GM21825 (cell line): ENCODE data around the gene QPCT.
"Not testable (repeated sequence)": the region's sequence is repeated elsewhere in the genome, so short reads cannot be mapped to it uniquely, and the experiment has no call there.

Experiments
- ATAC-seq: cut with Tn5 transposase; IDR thresholded peaks from one replicate; pipeline ENCODE4 v1.9.1; 2021; ENCODE audit warnings: mild to moderate bottlenecking, moderate library complexity; ENCODE audit not compliant: unreplicated experiment

QPCT gene

DNA sequence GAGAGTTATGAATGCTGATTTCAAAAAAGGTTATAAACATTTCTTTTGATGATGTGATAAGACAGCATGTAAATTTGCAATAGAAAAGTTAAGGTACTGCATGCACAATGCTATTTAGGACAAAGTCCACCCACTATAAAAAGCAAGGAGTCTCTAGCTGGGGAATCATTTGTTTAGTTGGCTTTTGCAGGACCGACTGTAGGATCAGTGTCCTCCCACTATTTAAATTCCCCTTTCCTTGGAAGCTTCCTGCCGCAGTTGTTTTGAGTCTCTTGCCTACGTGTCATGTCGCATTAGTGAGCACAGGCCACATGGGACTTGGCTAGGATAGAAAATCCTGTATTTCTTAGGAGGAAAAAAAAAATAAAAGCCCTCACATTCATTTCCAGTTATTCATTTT is 13.1 kb downstream of the QPCT start:
- no peak for ATAC-seq

DNA sequence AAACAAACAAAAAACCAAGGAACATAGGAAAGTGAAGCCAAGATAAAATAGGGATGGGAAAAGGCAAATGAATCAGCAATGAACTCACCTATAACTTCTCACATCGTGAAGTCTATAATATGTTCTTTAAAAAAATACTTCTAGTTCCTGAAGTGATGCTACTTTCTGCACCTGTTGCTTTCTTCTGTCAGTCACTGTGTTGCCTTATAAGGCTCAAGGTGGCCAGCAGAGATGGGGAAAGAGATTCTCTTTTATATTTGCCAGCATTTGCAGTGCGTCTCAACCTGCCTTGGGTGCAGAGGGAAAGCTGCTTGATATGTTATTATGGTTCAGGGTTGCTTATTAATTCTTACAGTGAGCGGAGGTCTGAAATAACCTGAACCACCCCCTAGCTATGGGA is 14.0 kb downstream of the QPCT start:
- no peak for ATAC-seq

GRCh38 chr2:37361216-37361815 is 16.9 kb downstream of the QPCT start:
- no peak for ATAC-seq

DNA sequence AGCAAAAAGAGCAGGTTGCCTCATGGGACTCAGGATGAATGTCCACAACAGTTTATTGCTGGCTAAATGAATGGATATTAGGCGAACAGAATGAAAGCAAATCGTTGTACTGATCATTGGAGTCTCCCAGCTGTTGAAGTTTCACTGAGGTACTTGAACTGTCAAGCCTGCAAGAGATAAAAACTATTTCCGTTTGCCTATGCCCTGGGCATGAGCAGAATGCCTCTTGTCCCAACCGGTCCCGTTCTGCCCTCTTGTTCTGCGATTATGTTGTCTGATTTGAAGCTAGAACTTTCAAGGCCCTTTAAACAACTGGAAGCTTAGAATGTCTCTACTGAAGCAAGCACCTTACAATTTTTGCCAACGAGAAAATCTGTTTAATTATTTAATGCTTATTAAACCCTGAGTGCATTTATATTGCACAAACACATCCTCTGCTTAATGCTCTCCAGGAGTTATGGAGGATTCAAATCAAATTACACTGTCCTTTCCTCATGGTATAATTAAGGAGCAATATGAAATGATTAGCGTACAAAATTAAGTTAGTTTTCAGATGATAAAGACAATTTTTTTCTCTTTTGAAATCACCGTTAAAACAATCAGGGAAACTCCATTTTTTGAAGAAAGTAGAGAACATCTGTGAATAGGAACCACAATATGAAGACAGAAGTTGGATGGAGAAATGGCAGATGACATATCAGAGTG is 17.7 kb downstream of the QPCT start:
- ATAC-seq: no peak

- ATAC-seq: no peak
Observed at GRCh38 chr2:37364351-37364750, 19.9 kb downstream of the QPCT start.

GRCh38 chr2:37365669-37366068 is 21.2 kb downstream of the QPCT start:
- ATAC-seq: no peak

- ATAC-seq: no peak
Observed at GRCh38 chr2:37366773-37367172, 22.3 kb downstream of the QPCT start.

- ATAC-seq: no peak
Observed at GRCh38 chr2:37367310-37367709, 22.9 kb downstream of the QPCT start.

- no peak for ATAC-seq
Observed at GRCh38 chr2:37367984-37368383, 23.6 kb downstream of the QPCT start.

- ATAC-seq: no peak
Observed at GRCh38 chr2:37370666-37371065, 26.2 kb downstream of the QPCT start.

DNA sequence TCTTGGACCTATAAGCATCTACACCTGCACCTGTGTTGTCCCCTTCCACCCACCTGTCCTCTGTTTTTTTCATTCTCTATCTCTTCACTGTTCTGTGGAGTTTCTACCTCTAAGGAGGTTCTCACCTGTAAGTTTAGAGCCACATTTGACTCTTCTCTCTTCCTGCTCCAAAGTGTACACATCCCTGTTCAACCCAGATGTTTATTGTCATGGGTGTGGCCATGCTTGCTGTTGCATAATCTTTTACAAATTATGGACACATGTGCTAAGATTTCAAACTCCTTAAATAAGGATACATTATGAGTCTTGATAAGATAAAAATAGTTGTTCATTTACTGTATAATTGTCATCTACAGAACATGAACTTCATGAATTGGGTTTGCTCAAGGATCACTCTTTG is 27.6 kb downstream of the QPCT start:
- no peak for ATAC-seq

DNA sequence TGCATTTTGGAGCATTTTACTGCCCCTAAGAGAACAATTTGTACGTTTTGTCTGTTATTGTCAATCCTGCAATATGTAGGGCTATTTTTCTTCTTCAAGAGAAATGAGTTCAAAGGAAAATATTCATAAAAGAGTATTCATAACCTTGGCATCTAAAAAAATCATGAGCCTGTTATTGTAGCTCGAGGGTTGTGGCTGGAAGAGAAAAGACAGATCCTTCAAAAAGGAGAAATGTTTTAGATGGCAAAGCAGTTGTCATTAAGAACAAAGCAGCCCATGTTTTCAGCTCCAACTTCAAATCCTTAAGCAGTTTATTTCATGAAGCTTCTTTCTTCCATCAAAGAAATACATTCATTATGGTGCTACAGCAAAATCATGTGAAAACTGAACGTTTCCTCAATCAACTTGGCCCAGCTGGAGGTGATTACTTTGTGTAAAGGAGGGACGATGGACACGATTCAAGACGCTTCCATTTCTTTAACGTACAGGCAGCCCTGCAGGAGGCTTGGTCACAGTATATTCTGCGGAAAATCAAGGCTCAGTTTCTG is 31.4 kb downstream of the QPCT start:
- peak; percentile 27 for ATAC-seq

GRCh38 chr2:37376421-37377186 is 32.2 kb downstream of the QPCT start:
- peak; percentile 92 for ATAC-seq

DNA sequence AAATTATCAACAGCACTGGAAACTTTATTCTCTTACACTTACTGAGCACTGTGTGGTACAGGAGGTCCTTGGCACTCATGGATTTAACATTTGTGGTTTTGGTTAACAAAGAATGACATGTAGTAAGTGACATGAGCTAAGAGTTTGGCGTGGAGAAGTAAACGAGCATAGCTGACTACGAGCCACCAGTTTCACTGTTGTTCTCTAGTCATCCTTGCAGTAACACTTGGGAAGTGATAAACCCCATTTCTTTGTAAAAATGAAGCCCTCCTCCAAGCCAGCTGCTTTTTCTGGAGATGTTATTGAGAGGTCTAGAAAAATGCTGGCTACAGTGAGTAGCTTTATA is 32.7 kb downstream of the QPCT start:
- peak; percentile 49 for ATAC-seq

DNA sequence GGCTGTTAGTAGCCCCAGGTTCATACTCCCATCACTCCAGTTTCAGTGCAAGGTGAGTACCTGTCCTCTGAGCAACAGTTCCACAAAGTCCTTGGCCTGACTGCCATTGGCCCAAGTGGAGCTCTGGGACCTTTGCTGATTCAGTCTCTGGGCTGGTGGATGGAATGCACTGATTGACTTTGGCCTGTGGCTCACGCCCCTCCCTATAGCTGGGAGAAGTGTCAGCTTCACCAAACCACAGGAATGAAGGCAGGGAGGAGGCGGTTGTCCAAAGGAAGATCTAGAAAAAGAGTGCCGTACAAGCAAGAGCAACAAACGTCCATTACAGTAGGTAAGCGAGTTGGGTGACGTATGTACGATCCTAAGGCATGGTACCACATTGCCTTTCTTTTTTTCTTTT is 34.0 kb downstream of the QPCT start:
- no peak for ATAC-seq

DNA sequence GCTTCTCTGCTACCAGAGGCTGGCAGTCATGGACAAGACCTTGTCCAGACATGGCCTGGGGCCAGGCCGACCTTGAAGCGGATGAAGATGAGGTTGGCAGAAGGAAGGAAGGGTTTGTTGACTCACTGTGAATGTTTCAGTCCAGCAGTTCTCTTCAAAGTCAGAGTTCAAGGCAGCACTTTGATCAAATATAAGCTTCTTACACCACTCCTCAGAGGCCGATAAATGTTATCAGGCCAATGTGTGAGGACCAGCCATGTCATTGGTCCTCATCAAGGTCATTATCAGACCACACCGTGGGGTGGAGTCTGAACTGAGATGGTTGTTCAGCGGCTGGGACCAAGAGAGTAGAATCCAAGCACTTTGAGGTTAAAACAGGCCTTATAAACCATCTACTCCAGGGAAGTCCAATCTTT is 35.5 kb downstream of the QPCT start:
- no peak for ATAC-seq

GRCh38 chr2:37380787-37381186 is 36.4 kb downstream of the QPCT start:
- ATAC-seq: not testable (repeated sequence)

- ATAC-seq: not testable (repeated sequence)
Observed at GRCh38 chr2:37384261-37384660, 39.8 kb downstream of the QPCT start.

- ATAC-seq: no peak
Observed at GRCh38 chr2:37387148-37387835, 42.9 kb downstream of the QPCT start.

GRCh38 chr2:37388074-37388473 is 43.6 kb downstream of the QPCT start:
- no peak for ATAC-seq

DNA sequence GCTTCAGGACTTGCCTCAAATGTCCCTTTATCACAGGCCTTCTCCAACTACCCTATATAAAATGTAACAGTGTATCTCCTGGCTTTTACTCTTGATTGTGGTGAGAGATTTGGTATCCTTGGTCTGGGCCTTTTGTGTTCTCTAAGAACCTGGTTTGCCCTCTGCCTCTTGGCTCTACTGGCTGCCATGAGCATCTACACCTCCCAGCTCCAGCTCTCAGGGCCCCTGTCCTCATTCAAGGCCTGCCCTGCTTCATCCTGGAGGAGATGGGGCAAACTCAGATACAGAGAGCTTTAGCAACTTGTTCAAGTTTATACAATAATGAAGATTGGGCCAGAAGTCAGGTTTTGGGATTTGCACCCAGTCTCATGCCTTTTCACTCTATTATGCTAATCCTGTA is 45.0 kb downstream of the QPCT start:
- no peak for ATAC-seq
